GM12873 (cell line): ENCODE data around the gene EEPD1.

Experiments
- TF ChIP-seq, protein P1 (sequence below): IDR thresholded peaks from 2 replicates; pipeline ENCODE4 v1.5.1; 2012; ENCODE audit warnings: low read depth, mild to moderate bottlenecking, moderate library complexity, low read length, control low read depth; ENCODE audit not compliant: insufficient read depth; ENCODE audit errors: missing control alignments

Gene EEPD1

DNA sequence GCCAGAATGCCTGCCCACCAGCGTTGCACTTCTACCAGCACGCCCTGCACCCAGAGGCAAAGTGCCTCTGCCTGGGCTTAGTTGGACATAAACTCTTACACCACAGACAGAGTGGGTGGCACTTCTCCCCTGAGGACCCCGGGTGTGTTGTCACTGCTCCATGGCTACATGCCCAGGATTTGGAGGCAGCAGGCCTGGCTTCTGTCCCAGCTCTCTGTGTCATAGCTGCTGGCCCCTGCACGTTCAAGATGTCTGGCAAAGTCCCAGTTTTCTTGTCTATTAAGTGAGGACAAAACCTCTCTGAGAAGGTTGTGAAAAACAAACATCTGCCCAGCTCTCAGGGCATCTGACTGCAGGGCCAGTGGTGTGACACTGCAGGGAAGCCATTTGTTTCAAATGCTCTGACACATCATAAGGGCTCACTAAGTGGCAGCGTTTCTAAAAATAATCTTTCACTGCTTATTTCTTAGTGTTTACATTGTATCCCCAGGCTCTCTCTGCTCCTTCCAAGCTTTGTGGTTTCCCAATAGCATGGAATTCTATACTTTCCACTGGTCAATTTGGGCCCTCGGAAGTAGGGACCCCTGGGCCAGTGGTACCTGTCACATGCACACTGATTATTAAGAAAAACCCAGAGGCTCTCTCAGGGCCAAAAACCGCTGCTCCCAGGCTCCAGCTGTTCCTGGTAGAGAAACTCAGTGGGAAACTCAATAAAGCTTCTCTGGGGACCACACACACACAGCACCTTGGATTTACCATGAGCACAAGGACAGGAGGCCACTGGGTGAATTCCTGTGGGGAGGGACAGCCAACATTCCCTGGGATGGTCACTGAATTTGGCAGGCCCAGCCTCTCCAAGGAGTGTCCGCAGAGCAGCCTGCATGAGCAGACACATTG is 150.4 kb downstream of the EEPD1 start:
- TF ChIP-seq, protein P1, sequence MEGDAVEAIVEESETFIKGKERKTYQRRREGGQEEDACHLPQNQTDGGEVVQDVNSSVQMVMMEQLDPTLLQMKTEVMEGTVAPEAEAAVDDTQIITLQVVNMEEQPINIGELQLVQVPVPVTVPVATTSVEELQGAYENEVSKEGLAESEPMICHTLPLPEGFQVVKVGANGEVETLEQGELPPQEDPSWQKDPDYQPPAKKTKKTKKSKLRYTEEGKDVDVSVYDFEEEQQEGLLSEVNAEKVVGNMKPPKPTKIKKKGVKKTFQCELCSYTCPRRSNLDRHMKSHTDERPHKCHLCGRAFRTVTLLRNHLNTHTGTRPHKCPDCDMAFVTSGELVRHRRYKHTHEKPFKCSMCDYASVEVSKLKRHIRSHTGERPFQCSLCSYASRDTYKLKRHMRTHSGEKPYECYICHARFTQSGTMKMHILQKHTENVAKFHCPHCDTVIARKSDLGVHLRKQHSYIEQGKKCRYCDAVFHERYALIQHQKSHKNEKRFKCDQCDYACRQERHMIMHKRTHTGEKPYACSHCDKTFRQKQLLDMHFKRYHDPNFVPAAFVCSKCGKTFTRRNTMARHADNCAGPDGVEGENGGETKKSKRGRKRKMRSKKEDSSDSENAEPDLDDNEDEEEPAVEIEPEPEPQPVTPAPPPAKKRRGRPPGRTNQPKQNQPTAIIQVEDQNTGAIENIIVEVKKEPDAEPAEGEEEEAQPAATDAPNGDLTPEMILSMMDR = no peak

DNA sequence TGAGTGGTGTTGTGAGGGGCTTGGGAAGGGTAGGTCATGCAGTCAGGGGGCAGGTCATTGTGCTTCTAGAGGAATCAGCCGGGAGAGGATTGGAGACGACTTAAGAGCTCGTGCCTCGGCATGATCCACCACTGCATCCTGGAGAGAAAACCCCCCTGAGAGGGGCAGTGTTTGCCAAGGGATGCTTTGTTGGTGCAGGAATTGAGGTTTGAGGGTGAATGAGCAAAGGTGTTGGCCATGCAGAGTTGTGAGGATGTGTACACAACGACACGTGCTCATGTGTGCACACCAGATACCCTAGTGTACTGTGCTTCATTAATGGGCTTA is 151.0 kb downstream of the EEPD1 start:
- TF ChIP-seq, protein P1 = no peak

DNA sequence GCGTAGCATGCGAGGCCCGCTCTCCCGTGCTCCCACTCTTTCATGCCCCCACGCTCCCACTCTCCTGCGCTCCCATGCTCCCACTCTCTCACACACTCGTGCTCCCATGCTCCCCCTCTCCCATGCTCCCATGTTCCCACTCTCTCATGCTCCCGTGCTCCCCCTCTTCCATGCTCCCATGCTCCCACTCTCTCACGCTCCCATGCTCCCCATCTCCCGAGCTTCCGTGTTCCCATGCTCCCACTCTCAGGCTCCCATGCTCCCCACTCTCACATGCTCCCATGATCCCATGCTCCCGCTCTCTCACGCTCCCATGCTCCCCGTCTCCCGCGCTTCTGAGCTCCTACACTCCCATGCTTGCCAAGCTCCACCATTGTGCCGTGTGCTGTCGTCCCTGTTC is 152.2 kb downstream of the EEPD1 start:
- TF ChIP-seq, protein P1 = no peak

DNA sequence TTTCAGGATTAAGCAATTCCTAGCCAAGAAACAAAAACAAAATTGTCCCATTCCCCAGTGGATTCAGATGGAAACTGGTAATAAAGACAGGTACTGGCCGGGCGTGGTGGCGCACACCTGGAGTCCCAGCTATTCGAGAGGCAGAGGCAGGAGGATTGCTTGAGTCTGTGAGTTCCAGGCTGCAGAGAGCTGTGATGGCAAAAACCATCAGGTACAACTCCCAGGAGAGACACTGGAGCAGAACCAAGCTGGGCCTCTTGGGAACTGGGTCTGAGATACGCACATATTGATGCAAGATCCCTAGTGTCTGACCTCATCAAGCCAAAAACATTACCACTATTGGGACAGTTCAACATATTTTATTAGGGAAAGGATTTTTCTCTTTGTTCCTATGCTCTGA is 152.6 kb downstream of the EEPD1 start:
- TF ChIP-seq, protein P1 = no peak

DNA sequence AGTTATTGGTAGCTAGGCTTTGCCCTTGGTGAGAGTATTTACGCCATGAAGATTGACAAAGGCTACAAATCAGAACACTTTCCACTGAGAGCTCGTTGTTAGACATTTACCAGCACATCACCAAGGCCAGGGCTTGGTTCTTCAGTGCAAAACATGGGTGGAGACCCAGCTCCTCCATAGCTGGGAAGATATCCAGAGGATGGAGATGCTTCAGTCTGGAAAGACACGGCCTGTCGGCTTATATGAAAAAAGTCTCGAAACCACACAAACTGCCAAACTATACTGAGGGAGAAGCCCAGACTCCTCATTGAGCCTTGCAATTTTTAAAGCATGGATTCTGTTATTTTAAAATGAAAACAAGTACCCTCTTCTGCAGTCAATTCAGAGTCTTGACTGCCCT is 153.2 kb downstream of the EEPD1 start:
- TF ChIP-seq, protein P1 = no peak

DNA sequence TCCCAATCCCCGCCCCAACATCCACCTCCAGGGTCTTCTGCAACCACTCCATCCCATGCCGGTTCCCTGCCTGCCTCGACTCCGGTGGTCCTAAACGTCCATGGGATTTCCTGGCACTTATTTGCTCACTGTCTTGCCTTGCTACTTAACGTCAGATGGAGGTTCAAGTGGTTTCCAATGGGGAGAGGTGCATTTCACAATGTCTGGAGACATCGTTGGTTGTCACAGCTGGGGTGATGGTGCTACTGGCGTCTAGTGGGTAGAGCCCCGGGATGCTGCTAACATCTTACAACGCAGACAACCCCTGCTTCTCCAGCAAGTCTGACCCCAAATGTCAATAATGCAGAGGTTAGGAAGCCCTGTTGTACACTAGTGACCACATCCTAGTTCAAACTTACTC is 153.7 kb downstream of the EEPD1 start:
- TF ChIP-seq, protein P1 = no peak

DNA sequence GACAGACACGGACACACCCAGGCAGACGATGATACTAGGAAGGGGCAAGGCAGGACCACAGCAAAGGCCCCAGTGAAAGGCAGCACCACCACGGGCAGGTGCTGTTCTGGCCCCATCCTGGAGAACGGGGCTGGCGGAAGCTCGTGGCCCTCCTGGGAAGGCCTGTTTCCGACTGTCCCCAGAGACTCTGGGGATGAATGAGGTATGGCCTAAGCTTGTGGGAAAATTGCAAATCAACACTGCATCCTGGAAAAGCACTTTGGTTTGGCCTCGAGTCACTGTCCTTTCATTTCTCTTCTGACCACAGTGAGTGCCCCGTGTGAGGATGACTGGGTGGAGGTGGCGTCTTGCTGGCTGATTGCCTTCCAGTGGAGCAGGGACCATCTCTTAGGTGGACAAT is 155.0 kb downstream of the EEPD1 start:
- TF ChIP-seq, protein P1 = no peak
